ENCODE data around the gene NUCB2.

- TF ChIP-seq RAD21 (IDR thresholded peaks at IDR 0.05; ENCODE audit: low read depth) (no peak), EP300 (IDR thresholded peaks at IDR 0.05; ENCODE audit: borderline replicate concordance) (no peak), EGR1 (IDR thresholded peaks at IDR 0.05) (no peak), REST (IDR thresholded peaks at IDR 0.05; ENCODE audit: low read depth) (no peak), YY1 (IDR thresholded peaks at IDR 0.05; ENCODE audit: low read depth) (no peak), TAF1 (IDR thresholded peaks at IDR 0.05; ENCODE audit: low read depth) (no peak), TCF12 (IDR thresholded peaks at IDR 0.05; ENCODE audit: low read depth) (no peak), MAX (IDR thresholded peaks at IDR 0.05) (no peak), FOXM1 (IDR thresholded peaks at IDR 0.05; ENCODE audit: borderline replicate concordance, low read depth) (no peak), TEAD4 (IDR thresholded peaks at IDR 0.05) (no peak), ZBTB7A (IDR thresholded peaks at IDR 0.05; ENCODE audit: low read depth) (no peak), CREB1 (IDR thresholded peaks at IDR 0.05; ENCODE audit: low read depth) (no peak), CEBPB (IDR thresholded peaks at IDR 0.05) (no peak)
Measured at GRCh38 chr11:17280494-17281127, 4.1 kb downstream of the NUCB2 start.
